Gastrocnemius medialis (tissue), 4 donors: ENCODE data around the gene ZBTB20. TPM values are rescaled to one million over a fixed set of nuclear protein-coding genes. Genes with fewer than 3 reads are reported as not detected.

ENCODE experiments used
- ATAC-seq, 2 donors: fragments of 150-250 bp; one replicate each; pipeline ENCODE4 v1.9.1; 2016
- DNase-seq, 2 donors: peaks; one replicate each; pipeline ENCODE4 v3.0.0-alpha.2; 2019
- H3K27ac ChIP-seq, 4 donors: fragments of 200-600 bp; sonication (generic); 1 replicate in 1 of 4; 2 replicates in 3 of 4; pipeline ENCODE4 v1.5.1; 2016 to 2018; ENCODE audit warnings: mild to moderate bottlenecking in 2 of 4, moderate library complexity in 1 of 4
- H3K27me3 ChIP-seq, 3 donors: fragments of 200-600 bp; sonication (generic) in 2 of 3; 1 replicate in 1 of 3; 2 replicates in 2 of 3; pipeline versions ENCODE4 v1.5.1 to v1.6.0; 2016 to 2019; ENCODE audit warnings: mild to moderate bottlenecking in 1 of 3, moderate library complexity in 1 of 3
- H3K36me3 ChIP-seq, 2 donors: fragments of 200-600 bp; sonication (generic) in 1 of 2; one replicate each; pipeline ENCODE4 v1.5.1; 2017 to 2018
- H3K4me1 ChIP-seq, 2 donors: fragments of 200-600 bp; sonication (generic) in 1 of 2; one replicate each; pipeline ENCODE4 v1.5.1; 2016 to 2017; ENCODE audit warnings: mild to moderate bottlenecking in 2 of 2
- H3K4me3 ChIP-seq, 4 donors: fragments of 200-600 bp; sonication (generic) in 3 of 4; 1 replicate in 1 of 4; 2 replicates in 3 of 4; pipeline ENCODE4 v1.5.1; 2016 to 2019; ENCODE audit warnings: mild to moderate bottlenecking in 2 of 4
- H3K9me3 ChIP-seq, 3 donors: fragments of 200-600 bp; sonication (generic) in 2 of 3; 1 replicate in 1 of 3; 2 replicates in 2 of 3; pipeline ENCODE4 v1.5.1; 2016 to 2019
- POLR2A ChIP-seq, 2 donors: fragments of 450-650 bp; IDR thresholded peaks; one replicate each; pipeline ENCODE4 v1.6.1; 2017; ENCODE audit warnings: antibody characterized with exemption in 2 of 2, mild to moderate bottlenecking in 2 of 2, moderate library complexity in 2 of 2
- in situ Hi-C, 4 donors: fragments of 200-750 bp; cut with MboI; loops; one replicate each; pipeline versions ENCODE4 v1.15.0 to v1.8.0; 2017; ENCODE audit warnings: low sequenced_read_pairs in 4 of 4
- intact Hi-C: fragments of 100-400 bp; cut with DNase I; formaldehyde crosslinking; loops from one replicate; pipeline ENCODE4 v1.15.1; 2023; ENCODE audit warnings: low total_unique reads
- total RNA-seq, 4 donors: library from RNA; depleted of rRNA; stranded (reverse); fragments of >200 nt; gene quantifications; one replicate each; pipeline versions ENCODE4 v1.1.0 to v1.2.3, GENCODE V29; 2016
- TF ChIP-seq, protein P1 (sequence below), 5 experiments: fragments of 450-650 bp in 3 of 5; fragments of 200-600 bp in 2 of 5; sonication (generic) in 2 of 5; IDR thresholded peaks in 4 of 5; conservative IDR thresholded peaks in 1 of 5; 1 replicate in 4 of 5; 2 replicates in 1 of 5; pipeline ENCODE4 v1.5.1; 2016 to 2019; ENCODE audit warnings: antibody characterized with exemption in 5 of 5, mild to moderate bottlenecking in 3 of 5, moderate library complexity in 3 of 5

ZBTB20 gene
- total RNA-seq, 4 donors from 2014 or later: 47.6 to 86.5 (median 69.0) TPM

- DNase-seq: peak; percentile 13 to 21
- intact Hi-C loops: no loop called here
- peak overlapping the region in 1 of 4 donors; percentile 8 for H3K4me3 ChIP-seq
These were observed 487.7 kb downstream of the ZBTB20 start for GRCh38 chr3:114659109-114660061.

DNA sequence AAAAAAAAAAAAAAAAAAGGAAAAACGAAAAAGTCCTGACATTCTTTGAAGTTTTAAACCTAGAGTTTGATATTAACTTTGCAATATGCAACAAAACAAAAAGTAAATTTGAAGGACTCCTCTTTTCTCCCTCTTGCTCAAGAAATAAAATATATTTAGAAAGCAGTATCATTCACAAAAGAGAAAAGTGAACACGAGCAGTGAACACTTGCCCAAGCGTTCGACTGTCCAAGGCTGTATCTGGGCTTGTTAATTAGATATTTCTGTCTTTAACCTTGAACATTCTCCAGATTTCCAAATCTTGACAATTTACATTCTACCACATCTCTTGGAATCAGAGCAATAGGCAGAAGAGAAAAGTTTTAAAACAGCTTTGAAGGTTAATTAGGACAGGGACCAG, 495.5 kb downstream of the ZBTB20 start:
- DNase-seq (peak in 1 of 2 donors; percentile 18), ATAC-seq (peak; percentile 80 to 87)
- intact Hi-C loops: no loop called here
- H3K9me3 ChIP-seq: no peaks in the 10 kb centered on the region
- no peaks in the 10 kb centered on the region for H3K27me3 ChIP-seq
- TF ChIP-seq POLR2A (IDR thresholded peaks at IDR 0.05): no peak
- TF ChIP-seq, protein P1, sequence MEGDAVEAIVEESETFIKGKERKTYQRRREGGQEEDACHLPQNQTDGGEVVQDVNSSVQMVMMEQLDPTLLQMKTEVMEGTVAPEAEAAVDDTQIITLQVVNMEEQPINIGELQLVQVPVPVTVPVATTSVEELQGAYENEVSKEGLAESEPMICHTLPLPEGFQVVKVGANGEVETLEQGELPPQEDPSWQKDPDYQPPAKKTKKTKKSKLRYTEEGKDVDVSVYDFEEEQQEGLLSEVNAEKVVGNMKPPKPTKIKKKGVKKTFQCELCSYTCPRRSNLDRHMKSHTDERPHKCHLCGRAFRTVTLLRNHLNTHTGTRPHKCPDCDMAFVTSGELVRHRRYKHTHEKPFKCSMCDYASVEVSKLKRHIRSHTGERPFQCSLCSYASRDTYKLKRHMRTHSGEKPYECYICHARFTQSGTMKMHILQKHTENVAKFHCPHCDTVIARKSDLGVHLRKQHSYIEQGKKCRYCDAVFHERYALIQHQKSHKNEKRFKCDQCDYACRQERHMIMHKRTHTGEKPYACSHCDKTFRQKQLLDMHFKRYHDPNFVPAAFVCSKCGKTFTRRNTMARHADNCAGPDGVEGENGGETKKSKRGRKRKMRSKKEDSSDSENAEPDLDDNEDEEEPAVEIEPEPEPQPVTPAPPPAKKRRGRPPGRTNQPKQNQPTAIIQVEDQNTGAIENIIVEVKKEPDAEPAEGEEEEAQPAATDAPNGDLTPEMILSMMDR (IDR thresholded peaks at IDR 0.05 in 4 of 5, conservative IDR thresholded peaks at IDR 0.05 in 1 of 5): no peak
- H3K4me3 ChIP-seq: no peak overlapping the region
- H3K27ac ChIP-seq: peak overlapping the region; percentile 61 to 76 (median 68)
- H3K4me1 ChIP-seq: peaks cover 23 to 25% of the 10 kb centered on the region in 2 donors
- in situ Hi-C loops: no loop called here
- no peaks in the 10 kb centered on the region for H3K36me3 ChIP-seq

More at GRCh38 chr3:114659109-114660061, 487.7 kb downstream of the ZBTB20 start:
- in situ Hi-C loops: no loop called here
- Histone ChIP-seq H3K27me3 (no peaks in the 10 kb centered on the region), H3K36me3 (no peaks in the 10 kb centered on the region), H3K27ac (peak overlapping the region; percentile 65 to 76 (median 68)), H3K4me1 (peaks cover 11 to 15% of the 10 kb centered on the region in 2 donors), H3K9me3 (no peaks in the 10 kb centered on the region)
- peak; percentile 88 to 89 for ATAC-seq
- TF ChIP-seq, protein P1 (IDR thresholded peaks at IDR 0.05 in 4 of 5, conservative IDR thresholded peaks at IDR 0.05 in 1 of 5): no peak
- peak in 1 of 2 donors; percentile 22 for TF ChIP-seq POLR2A (IDR thresholded peaks at IDR 0.05)

- no peak for DNase-seq
- H3K4me1 ChIP-seq: peaks cover 23 to 25% of the 10 kb centered on the region in 2 donors
- in situ Hi-C loops: no loop called here
- TF ChIP-seq, protein P1 (IDR thresholded peaks at IDR 0.05 in 4 of 5, conservative IDR thresholded peaks at IDR 0.05 in 1 of 5): no peak
- TF ChIP-seq POLR2A (IDR thresholded peaks at IDR 0.05): no peak
- intact Hi-C loops: no loop called here
- peak overlapping the region; percentile 61 to 76 (median 68) for H3K27ac ChIP-seq
- H3K36me3 ChIP-seq: no peaks in the 10 kb centered on the region
- H3K4me3 ChIP-seq: peak overlapping the region in 1 of 4 donors; percentile 19
- peak in 1 of 2 donors; percentile 64 for ATAC-seq
- H3K9me3 ChIP-seq: no peaks in the 10 kb centered on the region
- H3K27me3 ChIP-seq: no peaks in the 10 kb centered on the region
These were observed 496.3 kb downstream of the ZBTB20 start for GRCh38 chr3:114650808-114651207.

DNA sequence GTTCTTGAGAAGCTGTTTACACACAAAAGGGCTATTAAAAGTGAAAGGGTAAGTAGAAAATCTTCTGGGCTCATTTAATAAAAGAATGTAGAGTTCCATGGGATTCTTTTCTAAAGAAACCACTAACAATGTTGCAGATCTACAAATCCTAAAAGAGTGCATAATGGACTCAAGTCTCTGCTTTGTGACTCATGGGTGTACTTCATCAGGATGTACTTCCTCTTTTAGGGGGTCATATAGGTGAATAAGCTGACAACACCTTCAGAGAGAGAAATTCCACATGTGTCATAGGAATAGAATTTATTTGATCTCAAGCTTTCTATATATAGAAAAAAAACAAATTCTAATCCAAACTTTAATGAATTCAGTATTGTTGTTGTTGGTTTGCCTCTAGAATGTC, 497.8 kb downstream of the ZBTB20 start:
- TF ChIP-seq POLR2A (IDR thresholded peaks at IDR 0.05): no peak
- TF ChIP-seq, protein P1 (IDR thresholded peaks at IDR 0.05 in 4 of 5, conservative IDR thresholded peaks at IDR 0.05 in 1 of 5): no peak
- H3K27me3 ChIP-seq: no peaks in the 10 kb centered on the region
- intact Hi-C loops: no loop called here
- H3K9me3 ChIP-seq: no peaks in the 10 kb centered on the region
- DNase-seq (no peak), ATAC-seq (no peak)
- in situ Hi-C loops: no loop called here
- no peak overlapping the region for H3K4me3 ChIP-seq
- H3K36me3 ChIP-seq: no peaks in the 10 kb centered on the region
- peaks cover 23 to 25% of the 10 kb centered on the region in 2 donors for H3K4me1 ChIP-seq
- H3K27ac ChIP-seq: peak overlapping the region in 1 of 4 donors; percentile 76
